ENCODE measurements around the gene KIAA1217.

GRCh38 chr10:24229909-24230308 lies 21.0 kb downstream of the KIAA1217 start:
- TF ChIP-seq EZH2 (IDR thresholded peaks at IDR 0.05; ENCODE audit: insufficient read depth, poor library complexity, severe bottlenecking) = no peak
- TF ChIP-seq EZH2phosphoT487 (IDR thresholded peaks at IDR 0.05; ENCODE audit: insufficient read depth, low read depth) = no peak

Data from GM23248 (cell line).